ENCODE results near the gene CLN5. TPM values are rescaled to one million over a fixed set of nuclear protein-coding genes. Genes with fewer than 3 reads are reported as not detected.

CLN5 gene
- total and polyA plus RNA-seq, 2 of the 13 experiments (the other 11 are each of a cell fraction or from before 2014, with no cell fraction given) = 10.1 to 13.7 TPM

GRCh38 chr13:76991796-76992547 is at the start of gene CLN5 (continued):
- no peak for TF ChIP-seq PRDM10 (CRISPR knock-in tag; IDR thresholded peaks at IDR 0.05; ENCODE audit: low read depth)
- TF ChIP-seq PHF20 (CRISPR knock-in tag; IDR thresholded peaks at IDR 0.05) = peak; percentile 92
- peak; percentile 85 for TF ChIP-seq ZNF574 (CRISPR knock-in tag; IDR thresholded peaks at IDR 0.05)
- TF ChIP-seq PLSCR1 (CRISPR knock-in tag; IDR thresholded peaks at IDR 0.05; ENCODE audit: borderline replicate concordance) = no peak
- TF ChIP-seq SMYD3 (CRISPR knock-in tag; IDR thresholded peaks at IDR 0.05) = peak; percentile 70; the same call in 1 of the 2 replicates
- peak; percentile 97 for TF ChIP-seq GABPB1 (CRISPR knock-in tag; IDR thresholded peaks at IDR 0.05)
- TF ChIP-seq NFE2L1 (CRISPR knock-in tag; IDR thresholded peaks at IDR 0.05; ENCODE audit: borderline replicate concordance) = 0 out of 2 replicates have a peak, but pooled peaks have one; percentile 33
- peak; percentile 93 for TF ChIP-seq RBFOX2 (IDR thresholded peaks at IDR 0.05; ENCODE audit: low read depth, low read length)
- TF ChIP-seq CREB1 (IDR thresholded peaks at IDR 0.05) = peak; percentile 91
- TF ChIP-seq CREB1 (CRISPR knock-in tag; IDR thresholded peaks at IDR 0.05) = no peak
- TF ChIP-seq NFKB2 (CRISPR knock-in tag; IDR thresholded peaks at IDR 0.05; ENCODE audit: borderline replicate concordance) = peak; percentile 94; the same call in 1 of the 2 replicates
- no peak for TF ChIP-seq PCBP1 (IDR thresholded peaks at IDR 0.05; ENCODE audit: borderline replicate concordance, low read depth, low read length)
- TF ChIP-seq ZNF678 (CRISPR knock-in tag; IDR thresholded peaks at IDR 0.05) = no peak
- TF ChIP-seq ARHGAP35 (CRISPR knock-in tag; IDR thresholded peaks at IDR 0.05; ENCODE audit: borderline replicate concordance) = no peak; the same call in 1 of the 2 replicates
- no peak for TF ChIP-seq TFAP4 (IDR thresholded peaks at IDR 0.05; ENCODE audit: borderline replicate concordance, low read depth)
- no peak; the same call in 1 of the 2 replicates for TF ChIP-seq BHLHE40 (IDR thresholded peaks at IDR 0.05; ENCODE audit: low read length)
- peak; percentile 89 for TF ChIP-seq ASH2L (IDR thresholded peaks at IDR 0.05; ENCODE audit: insufficient read length, low read depth, low read length)
- TF ChIP-seq ZEB1 (IDR thresholded peaks at IDR 0.05; ENCODE audit: insufficient replicate concordance, low read depth) = no peak
- no peak for TF ChIP-seq ZNF33A (CRISPR knock-in tag; IDR thresholded peaks at IDR 0.05; ENCODE audit: borderline replicate concordance)
- TF ChIP-seq ZNF792 (CRISPR knock-in tag; IDR thresholded peaks at IDR 0.05) = peak; percentile 73; the same call in 1 of the 2 replicates

Data from HepG2 (cell line).